Measurements from ENCODE around the gene SUPT16H. TPM values are rescaled to one million over a fixed set of nuclear protein-coding genes. Genes with fewer than 3 reads are reported as not detected.

The SUPT16H gene
- total RNA-seq, 4 donors from 2014 or later: 27.2 to 33.5 (median 30.8) TPM

DNA sequence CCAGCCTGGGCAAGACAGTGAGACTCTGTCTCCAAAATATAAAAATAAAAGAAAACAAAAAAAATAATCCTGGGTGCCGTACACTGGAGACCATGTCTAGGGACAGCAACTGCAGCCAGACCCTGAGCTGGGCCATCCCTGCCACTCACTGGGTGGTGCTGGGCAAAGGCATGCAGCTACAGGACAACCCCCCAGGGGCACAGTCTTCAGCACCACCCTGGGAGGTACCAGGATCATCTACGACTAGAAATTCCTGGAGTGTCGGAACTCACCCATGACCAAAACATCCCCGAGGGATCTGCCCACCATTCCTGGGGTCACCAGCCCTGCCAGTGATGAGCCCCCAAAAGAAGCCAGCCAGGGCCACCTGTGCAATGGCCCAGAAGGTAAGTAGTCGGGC, 35.7 kb upstream of the SUPT16H start:
- ATAC-seq (no peak), DNase-seq (no peak)
- no peak overlapping the region for H3K27ac ChIP-seq
- no peak for TF ChIP-seq POLR2A (IDR thresholded peaks at IDR 0.05)
- TF ChIP-seq, protein P1, sequence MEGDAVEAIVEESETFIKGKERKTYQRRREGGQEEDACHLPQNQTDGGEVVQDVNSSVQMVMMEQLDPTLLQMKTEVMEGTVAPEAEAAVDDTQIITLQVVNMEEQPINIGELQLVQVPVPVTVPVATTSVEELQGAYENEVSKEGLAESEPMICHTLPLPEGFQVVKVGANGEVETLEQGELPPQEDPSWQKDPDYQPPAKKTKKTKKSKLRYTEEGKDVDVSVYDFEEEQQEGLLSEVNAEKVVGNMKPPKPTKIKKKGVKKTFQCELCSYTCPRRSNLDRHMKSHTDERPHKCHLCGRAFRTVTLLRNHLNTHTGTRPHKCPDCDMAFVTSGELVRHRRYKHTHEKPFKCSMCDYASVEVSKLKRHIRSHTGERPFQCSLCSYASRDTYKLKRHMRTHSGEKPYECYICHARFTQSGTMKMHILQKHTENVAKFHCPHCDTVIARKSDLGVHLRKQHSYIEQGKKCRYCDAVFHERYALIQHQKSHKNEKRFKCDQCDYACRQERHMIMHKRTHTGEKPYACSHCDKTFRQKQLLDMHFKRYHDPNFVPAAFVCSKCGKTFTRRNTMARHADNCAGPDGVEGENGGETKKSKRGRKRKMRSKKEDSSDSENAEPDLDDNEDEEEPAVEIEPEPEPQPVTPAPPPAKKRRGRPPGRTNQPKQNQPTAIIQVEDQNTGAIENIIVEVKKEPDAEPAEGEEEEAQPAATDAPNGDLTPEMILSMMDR (IDR thresholded peaks at IDR 0.05 in 4 of 5, conservative IDR thresholded peaks at IDR 0.05 in 1 of 5): no peak
- no peak overlapping the region for H3K4me3 ChIP-seq
- in situ Hi-C loops (cut with MboI; ENCODE audit: low sequenced_read_pairs in 4 of 4): loop anchor here in 2 of 4 donors (25.0 kb wide), 1 partner anchor 1057 kb away; no protein-coding TSS in a partner anchor
- intact Hi-C loops (cut with DNase I; ENCODE audit: low total_unique reads): no loop called here
- H3K4me1 ChIP-seq: no peaks in the 10 kb centered on the region
- no peaks in the 10 kb centered on the region for H3K9me3 ChIP-seq
- no peaks in the 10 kb centered on the region for H3K27me3 ChIP-seq
- H3K36me3 ChIP-seq: peaks cover 0 to 80% of the 10 kb centered on the region in 2 donors

DNA sequence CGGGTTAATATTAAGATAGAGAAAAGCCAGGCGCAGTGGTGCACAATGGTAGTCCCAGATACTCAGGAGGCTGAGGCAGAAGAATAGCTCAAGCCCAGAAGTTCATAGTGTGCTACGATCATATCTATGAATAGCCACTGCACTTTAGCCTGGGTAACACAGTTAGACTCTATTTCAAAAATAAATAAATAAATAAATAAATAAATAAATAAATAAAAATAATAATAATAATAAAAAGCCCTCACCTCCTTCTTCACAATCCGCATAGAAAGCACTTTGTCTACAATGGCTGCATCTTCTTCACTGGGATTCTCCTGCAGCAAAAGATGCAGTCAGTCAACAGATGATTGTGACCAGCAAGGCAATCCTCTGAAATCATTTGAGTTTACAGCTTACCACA, 31.5 kb upstream of the SUPT16H start:
- Histone ChIP-seq H3K4me3 (no peak overlapping the region), H3K9me3 (no peaks in the 10 kb centered on the region), H3K27ac (no peak overlapping the region), H3K4me1 (no peaks in the 10 kb centered on the region), H3K36me3 (peaks cover 0 to 81% of the 10 kb centered on the region in 2 donors), H3K27me3 (no peaks in the 10 kb centered on the region)
- intact Hi-C loops (cut with DNase I; ENCODE audit: low total_unique reads): no loop called here
- in situ Hi-C loops (cut with MboI; ENCODE audit: low sequenced_read_pairs in 4 of 4): loop anchor here in 2 of 4 donors (25.0 kb wide), 1 partner anchor 1053 kb away; no protein-coding TSS in a partner anchor
- ATAC-seq (no peak), DNase-seq (no peak)
- TF ChIP-seq, protein P1 (IDR thresholded peaks at IDR 0.05 in 4 of 5, conservative IDR thresholded peaks at IDR 0.05 in 1 of 5): no peak
- no peak for TF ChIP-seq POLR2A (IDR thresholded peaks at IDR 0.05)

DNA sequence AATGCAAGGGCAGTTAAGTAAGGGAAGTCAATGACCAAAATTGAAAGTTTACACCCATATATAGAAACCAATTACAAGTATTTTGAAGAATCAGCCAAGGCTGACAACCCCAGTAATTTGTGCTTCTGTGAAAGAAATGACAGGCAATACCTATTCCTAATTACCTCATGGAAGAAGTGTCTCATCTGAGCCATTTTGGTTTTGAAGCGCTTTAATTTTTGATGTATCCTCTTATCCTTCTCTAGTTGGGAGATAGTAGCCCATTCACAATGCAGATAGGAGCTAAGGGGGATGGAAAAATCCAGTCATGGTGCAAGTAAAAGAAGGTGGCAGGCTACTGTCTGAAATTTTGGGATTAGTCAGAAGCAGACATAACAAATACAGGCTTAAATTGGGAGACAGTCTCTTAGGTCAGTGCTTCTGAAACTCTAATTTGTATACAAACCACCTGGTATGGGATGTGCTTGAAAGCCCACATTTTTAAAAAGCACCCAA, 30.4 kb upstream of the SUPT16H start:
- Histone ChIP-seq H3K4me3 (no peak overlapping the region), H3K9me3 (no peaks in the 10 kb centered on the region), H3K27me3 (no peaks in the 10 kb centered on the region), H3K4me1 (no peaks in the 10 kb centered on the region), H3K36me3 (peaks cover 0 to 89% of the 10 kb centered on the region in 2 donors), H3K27ac (no peak overlapping the region)
- intact Hi-C loops (cut with DNase I; ENCODE audit: low total_unique reads): no loop called here
- no peak for ATAC-seq
- DNase-seq: no peak
- in situ Hi-C loops (cut with MboI; ENCODE audit: low sequenced_read_pairs in 4 of 4): loop anchor here in 2 of 4 donors (25.0 kb wide), 1 partner anchor 1052 kb away; no protein-coding TSS in a partner anchor
- TF ChIP-seq POLR2A (IDR thresholded peaks at IDR 0.05): no peak
- TF ChIP-seq, protein P1 (IDR thresholded peaks at IDR 0.05 in 4 of 5, conservative IDR thresholded peaks at IDR 0.05 in 1 of 5): no peak

DNA sequence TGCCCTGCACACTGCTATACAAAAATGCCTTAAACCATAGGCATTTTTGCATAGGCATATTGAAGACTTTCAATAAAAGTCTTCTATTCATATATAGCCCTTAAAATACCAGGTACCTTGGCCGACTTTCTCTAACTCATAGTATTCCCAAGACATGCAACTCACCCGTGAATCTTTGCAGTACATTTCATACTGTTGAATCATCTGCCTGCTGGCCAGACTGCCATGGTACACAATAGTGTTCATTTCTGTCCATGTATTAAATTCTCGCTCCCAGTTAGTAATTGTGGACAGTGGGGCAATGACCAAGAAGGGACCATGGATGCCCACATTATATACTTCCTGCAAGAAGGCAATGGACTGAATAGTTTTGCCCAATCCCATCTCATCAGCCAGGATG, 24.3 kb upstream of the SUPT16H start:
- H3K9me3 ChIP-seq: no peaks in the 10 kb centered on the region
- no peak for DNase-seq
- H3K4me1 ChIP-seq: no peaks in the 10 kb centered on the region
- TF ChIP-seq, protein P1 (IDR thresholded peaks at IDR 0.05 in 4 of 5, conservative IDR thresholded peaks at IDR 0.05 in 1 of 5): no peak
- TF ChIP-seq POLR2A (IDR thresholded peaks at IDR 0.05): no peak
- ATAC-seq: no peak
- H3K36me3 ChIP-seq: peaks cover 6 to 100% of the 10 kb centered on the region in 2 donors
- no peak overlapping the region for H3K27ac ChIP-seq
- intact Hi-C loops (cut with DNase I; ENCODE audit: low total_unique reads): loop anchor here (5.0 kb wide), 1 partner anchor 51 kb away; no protein-coding TSS in a partner anchor
- in situ Hi-C loops (cut with MboI; ENCODE audit: low sequenced_read_pairs in 4 of 4): loop anchor here in 3 of 4 donors (10.0 to 25.0 kb wide), 2 partner anchors 53 to 1046 kb away; no protein-coding TSS in a partner anchor
- no peak overlapping the region for H3K4me3 ChIP-seq
- no peaks in the 10 kb centered on the region for H3K27me3 ChIP-seq

Measured in gastrocnemius medialis (tissue), 4 donors.